Measurements from ENCODE around the gene VPS35. TPM values are rescaled to one million over a fixed set of nuclear protein-coding genes. Genes with fewer than 3 reads are reported as not detected.

VPS35 gene
- total RNA-seq, 1 donor from 2014 or later = 105 TPM

DNA sequence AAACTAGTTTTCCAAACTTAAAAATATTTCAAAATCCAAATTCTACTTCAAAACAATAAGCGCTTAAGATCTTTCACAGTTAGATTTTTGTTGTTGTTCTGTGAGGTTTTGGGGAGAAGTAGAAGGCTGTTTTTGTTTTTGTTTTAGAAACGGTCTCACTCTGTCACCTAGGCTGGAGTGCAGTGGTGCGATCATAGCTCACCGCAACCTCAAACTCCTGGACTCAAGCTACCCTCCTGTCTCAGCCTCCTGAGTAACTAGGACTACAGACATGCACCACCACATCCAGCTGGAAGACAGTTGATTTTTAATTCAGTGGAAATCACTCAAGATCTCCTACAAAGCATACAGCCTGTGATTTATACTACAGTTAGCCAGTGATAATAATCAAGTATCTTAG, 70.5 kb downstream of the VPS35 start:
- no peaks in the 10 kb centered on the region for H3K9me3 Mint-ChIP-seq (ENCODE audit: low read depth)
- no peak overlapping the region for H3K27ac Mint-ChIP-seq (ENCODE audit: unreplicated experiment)
- peaks cover 7% of the 10 kb centered on the region for H3K36me3 Mint-ChIP-seq (ENCODE audit: low read depth)
- peaks cover 19% of the 10 kb centered on the region for H3K4me1 Mint-ChIP-seq (ENCODE audit: low read depth)
- H3K27me3 Mint-ChIP-seq (ENCODE audit: low read depth) = no peaks in the 10 kb centered on the region
- TF ChIP-seq, protein P1, sequence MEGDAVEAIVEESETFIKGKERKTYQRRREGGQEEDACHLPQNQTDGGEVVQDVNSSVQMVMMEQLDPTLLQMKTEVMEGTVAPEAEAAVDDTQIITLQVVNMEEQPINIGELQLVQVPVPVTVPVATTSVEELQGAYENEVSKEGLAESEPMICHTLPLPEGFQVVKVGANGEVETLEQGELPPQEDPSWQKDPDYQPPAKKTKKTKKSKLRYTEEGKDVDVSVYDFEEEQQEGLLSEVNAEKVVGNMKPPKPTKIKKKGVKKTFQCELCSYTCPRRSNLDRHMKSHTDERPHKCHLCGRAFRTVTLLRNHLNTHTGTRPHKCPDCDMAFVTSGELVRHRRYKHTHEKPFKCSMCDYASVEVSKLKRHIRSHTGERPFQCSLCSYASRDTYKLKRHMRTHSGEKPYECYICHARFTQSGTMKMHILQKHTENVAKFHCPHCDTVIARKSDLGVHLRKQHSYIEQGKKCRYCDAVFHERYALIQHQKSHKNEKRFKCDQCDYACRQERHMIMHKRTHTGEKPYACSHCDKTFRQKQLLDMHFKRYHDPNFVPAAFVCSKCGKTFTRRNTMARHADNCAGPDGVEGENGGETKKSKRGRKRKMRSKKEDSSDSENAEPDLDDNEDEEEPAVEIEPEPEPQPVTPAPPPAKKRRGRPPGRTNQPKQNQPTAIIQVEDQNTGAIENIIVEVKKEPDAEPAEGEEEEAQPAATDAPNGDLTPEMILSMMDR (IDR thresholded peaks at IDR 0.05) = no peak
- H3K4me3 Mint-ChIP-seq (ENCODE audit: unreplicated experiment) = no peak overlapping the region
- no peak for DNase-seq (ENCODE audit: low spot score)

DNA sequence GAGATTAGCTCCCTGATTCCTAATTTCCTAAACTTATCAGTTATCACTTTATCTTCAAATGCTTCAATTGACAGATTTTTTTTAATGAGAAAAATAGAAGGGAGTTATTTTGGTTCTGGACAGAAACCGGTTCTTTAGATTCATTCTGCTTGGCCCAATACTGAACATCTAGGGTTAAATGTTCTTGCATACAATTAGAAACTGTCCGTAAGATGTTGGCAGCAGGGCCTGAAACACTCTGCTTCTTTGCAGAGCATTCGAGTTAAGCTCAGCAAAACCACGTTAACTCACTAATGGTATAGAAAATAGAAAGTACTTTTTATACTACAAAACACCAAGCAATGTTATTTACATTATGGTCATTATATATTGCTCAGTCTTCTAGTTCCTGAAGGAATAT, 75.0 kb downstream of the VPS35 start:
- H3K4me1 Mint-ChIP-seq (ENCODE audit: low read depth) = no peaks in the 10 kb centered on the region

DNA sequence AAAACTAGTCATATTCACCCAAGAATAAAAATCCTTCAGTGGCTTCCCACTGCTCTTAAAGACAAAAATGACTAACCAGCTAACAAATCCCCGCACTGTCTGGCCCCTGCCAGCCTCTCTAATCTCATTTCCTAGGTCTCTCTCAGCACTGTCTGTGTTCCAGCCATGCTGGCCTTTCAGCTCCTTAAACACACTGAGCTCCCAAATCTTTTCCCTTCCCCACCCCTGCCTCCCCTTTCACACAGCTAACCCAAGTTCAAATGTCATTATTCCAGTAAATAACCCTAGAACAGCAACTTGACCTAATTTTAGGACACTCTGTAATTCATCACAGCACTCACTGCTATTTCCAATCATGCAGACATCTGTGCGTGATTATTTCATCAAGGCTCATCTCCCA, 75.6 kb downstream of the VPS35 start:
- no peaks in the 10 kb centered on the region for H3K4me1 Mint-ChIP-seq (ENCODE audit: low read depth)
- no peaks in the 10 kb centered on the region for H3K27me3 Mint-ChIP-seq (ENCODE audit: low read depth)
- H3K36me3 Mint-ChIP-seq (ENCODE audit: low read depth) = peaks cover 7% of the 10 kb centered on the region
- no peaks in the 10 kb centered on the region for H3K9me3 Mint-ChIP-seq (ENCODE audit: low read depth)
- no peak for DNase-seq (ENCODE audit: low spot score)
- no peak overlapping the region for H3K27ac Mint-ChIP-seq (ENCODE audit: unreplicated experiment)
- TF ChIP-seq, protein P1 (IDR thresholded peaks at IDR 0.05) = no peak
- H3K4me3 Mint-ChIP-seq (ENCODE audit: unreplicated experiment) = no peak overlapping the region

More for the DNA sequence above, 75.0 kb downstream of the VPS35 start:
- Mint-ChIP-seq H3K36me3 (ENCODE audit: low read depth) (peaks cover 7% of the 10 kb centered on the region), H3K9me3 (ENCODE audit: low read depth) (no peaks in the 10 kb centered on the region), H3K27ac (ENCODE audit: unreplicated experiment) (no peak overlapping the region), H3K27me3 (ENCODE audit: low read depth) (no peaks in the 10 kb centered on the region), H3K4me3 (ENCODE audit: unreplicated experiment) (no peak overlapping the region)
- DNase-seq (ENCODE audit: low spot score) = no peak
- TF ChIP-seq, protein P1 (IDR thresholded peaks at IDR 0.05) = no peak

DNA sequence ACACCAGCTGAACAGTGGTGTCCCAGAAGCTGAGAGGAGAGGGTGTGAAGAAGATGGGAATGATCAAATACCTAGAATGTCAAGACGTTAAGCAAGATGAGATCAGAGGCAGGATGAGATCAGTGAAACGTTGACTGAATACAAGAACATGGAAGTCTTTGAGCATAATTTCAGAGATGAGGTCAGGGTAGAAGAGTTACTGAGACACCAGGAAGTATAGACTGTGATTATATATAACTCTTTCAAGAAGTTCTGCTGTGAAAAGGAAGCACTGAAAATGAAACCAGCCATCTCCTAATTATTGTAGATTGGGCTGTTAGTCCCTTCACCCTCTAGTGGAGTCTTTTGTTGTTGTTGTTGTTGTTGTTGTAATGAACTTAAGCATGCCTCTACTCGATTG, 76.9 kb downstream of the VPS35 start:
- TF ChIP-seq, protein P1 (IDR thresholded peaks at IDR 0.05) = no peak
- no peaks in the 10 kb centered on the region for H3K27me3 Mint-ChIP-seq (ENCODE audit: low read depth)
- H3K4me3 Mint-ChIP-seq (ENCODE audit: unreplicated experiment) = no peak overlapping the region
- peaks cover 7% of the 10 kb centered on the region for H3K36me3 Mint-ChIP-seq (ENCODE audit: low read depth)
- no peak for DNase-seq (ENCODE audit: low spot score)
- no peaks in the 10 kb centered on the region for H3K4me1 Mint-ChIP-seq (ENCODE audit: low read depth)
- no peaks in the 10 kb centered on the region for H3K9me3 Mint-ChIP-seq (ENCODE audit: low read depth)
- no peak overlapping the region for H3K27ac Mint-ChIP-seq (ENCODE audit: unreplicated experiment)

DNA sequence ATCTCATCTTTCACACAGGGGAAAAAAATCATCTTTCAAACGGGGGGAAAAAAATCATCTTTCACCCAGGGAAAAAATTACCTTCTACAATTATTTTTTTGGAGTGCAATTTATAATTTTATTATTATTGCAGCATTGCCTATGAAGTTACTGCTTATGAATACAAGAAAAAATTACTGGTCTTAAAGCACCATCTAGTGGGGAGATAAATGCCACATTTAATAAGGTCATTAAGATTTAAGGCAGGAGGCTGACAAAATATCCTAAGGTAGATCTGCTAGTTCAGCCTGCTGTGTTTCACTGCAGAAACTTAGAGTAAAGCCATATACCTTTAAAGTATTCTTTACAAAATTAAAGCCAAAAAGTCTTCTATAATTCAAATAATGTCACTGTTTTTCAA, 81.4 kb downstream of the VPS35 start:
- Mint-ChIP-seq H3K9me3 (ENCODE audit: low read depth) (no peaks in the 10 kb centered on the region), H3K4me3 (ENCODE audit: unreplicated experiment) (no peak overlapping the region), H3K27me3 (ENCODE audit: low read depth) (no peaks in the 10 kb centered on the region)

More for the DNA sequence above, 81.4 kb downstream of the VPS35 start:
- H3K27ac Mint-ChIP-seq (ENCODE audit: unreplicated experiment) = no peak overlapping the region
- H3K4me1 Mint-ChIP-seq (ENCODE audit: low read depth) = no peaks in the 10 kb centered on the region
- no peak for DNase-seq (ENCODE audit: low spot score)
- TF ChIP-seq, protein P1 (IDR thresholded peaks at IDR 0.05) = peak; percentile 86
- H3K36me3 Mint-ChIP-seq (ENCODE audit: low read depth) = no peaks in the 10 kb centered on the region
